Osteocyte (in vitro differentiated cells): Measurements from ENCODE around the gene KLHL41. TPM values are rescaled to one million over a fixed set of nuclear protein-coding genes. Genes with fewer than 3 reads are reported as not detected.
A peak's percentile ranks its signal among the peaks of the same experiment; 100 is the strongest.
"Not testable (repeated sequence)": the region's sequence is repeated elsewhere in the genome, so short reads cannot be mapped to it uniquely, and the experiment has no call there.

Source experiments
- DNase-seq: peaks from one replicate; pipeline ENCODE4 v3.0.0; 2021; ENCODE audit warnings: mixed read lengths; ENCODE audit not compliant: unreplicated experiment; ENCODE audit errors: extremely low spot score
- H3K27ac Mint-ChIP-seq: one replicate; pipeline ENCODE4 v1.8.0; 2021; ENCODE audit warnings: mild to moderate bottlenecking, mixed read lengths; ENCODE audit not compliant: unreplicated experiment
- H3K27me3 Mint-ChIP-seq: one replicate; pipeline ENCODE4 v1.8.0; 2021; ENCODE audit warnings: mixed read lengths; ENCODE audit not compliant: unreplicated experiment
- H3K36me3 Mint-ChIP-seq: one replicate; pipeline ENCODE4 v1.8.0; 2021; ENCODE audit warnings: mixed read lengths; ENCODE audit not compliant: unreplicated experiment
- H3K4me1 Mint-ChIP-seq: one replicate; pipeline ENCODE4 v1.8.0; 2021; ENCODE audit warnings: mixed read lengths; ENCODE audit not compliant: unreplicated experiment
- H3K4me3 Mint-ChIP-seq: one replicate; pipeline ENCODE4 v1.8.0; 2021; ENCODE audit warnings: mild to moderate bottlenecking, moderate library complexity, mixed read lengths; ENCODE audit not compliant: unreplicated experiment
- H3K9me3 Mint-ChIP-seq: one replicate; pipeline ENCODE4 v1.8.0; 2021; ENCODE audit warnings: mixed read lengths; ENCODE audit not compliant: unreplicated experiment
- CTCF ChIP-seq: fragments of 200-600 bp; sonication (generic); IDR thresholded peaks from 2 replicates; pipeline ENCODE4 v1.5.0; 2021; ENCODE audit warnings: antibody characterized with exemption, mild to moderate bottlenecking, moderate library complexity
- total RNA-seq: library from RNA; stranded (reverse); gene quantifications from 2 replicates; pipeline ENCODE4 v1.2.1, GENCODE V29; 2021

KLHL41 gene
- total RNA-seq, 1 donor from 2014 or later: 1.5 TPM

GRCh38 chr2:169571571-169571970, 62.1 kb downstream of the KLHL41 start:
- Mint-ChIP-seq H3K36me3 (peaks cover 2% of the 10 kb centered on the region), H3K4me3 (no peak overlapping the region), H3K27ac (no peak overlapping the region), H3K4me1 (peaks cover 14% of the 10 kb centered on the region), H3K27me3 (no peaks in the 10 kb centered on the region), H3K9me3 (no peaks in the 10 kb centered on the region)
- DNase-seq: no peak
- no peak for TF ChIP-seq CTCF

GRCh38 chr2:169572189-169572588, 62.7 kb downstream of the KLHL41 start:
- Mint-ChIP-seq H3K36me3 (peaks cover 2% of the 10 kb centered on the region), H3K4me3 (no peak overlapping the region), H3K4me1 (peaks cover 14% of the 10 kb centered on the region), H3K9me3 (no peaks in the 10 kb centered on the region), H3K27me3 (no peaks in the 10 kb centered on the region), H3K27ac (no peak overlapping the region)
- no peak for DNase-seq
- TF ChIP-seq CTCF: no peak

- Mint-ChIP-seq H3K9me3 (no peaks in the 10 kb centered on the region), H3K4me3 (peak overlapping the region; percentile 95), H3K4me1 (peaks cover 14% of the 10 kb centered on the region), H3K27ac (peak overlapping the region; percentile 91), H3K27me3 (no peaks in the 10 kb centered on the region), H3K36me3 (no peaks in the 10 kb centered on the region)
- TF ChIP-seq CTCF: no peak
- DNase-seq: no peak
Observed at GRCh38 chr2:169572821-169573159, 63.3 kb downstream of the KLHL41 start.

GRCh38 chr2:169573160-169573973, 63.9 kb downstream of the KLHL41 start, which contains the start of gene FASTKD1:
FASTKD1 (minus strand) TSS chr2:169573865; CDS start chr2:169572029, 1,836 bp downstream.
- DNase-seq: peak; percentile 89
- H3K4me1 Mint-ChIP-seq: peaks cover 14% of the 10 kb centered on the region
- no peaks in the 10 kb centered on the region for H3K9me3 Mint-ChIP-seq
- no peaks in the 10 kb centered on the region for H3K36me3 Mint-ChIP-seq
- H3K4me3 Mint-ChIP-seq: peak within 1 kb of the TSS; percentile 95
- peak within 1 kb of the TSS; percentile 91 for H3K27ac Mint-ChIP-seq
- TF ChIP-seq CTCF: no peak
- no peaks in the 10 kb centered on the region for H3K27me3 Mint-ChIP-seq

GRCh38 chr2:169573974-169574299, 64.4 kb downstream of the KLHL41 start:
- Mint-ChIP-seq H3K9me3 (no peaks in the 10 kb centered on the region), H3K36me3 (no peaks in the 10 kb centered on the region), H3K4me1 (peaks cover 14% of the 10 kb centered on the region), H3K27me3 (peaks cover 4% of the 10 kb centered on the region), H3K4me3 (peak overlapping the region; percentile 95), H3K27ac (peak overlapping the region; percentile 91)
- no peak for DNase-seq
- TF ChIP-seq CTCF: no peak

- not testable (repeated sequence) for DNase-seq, H3K36me3 Mint-ChIP-seq, H3K9me3 Mint-ChIP-seq, H3K27ac Mint-ChIP-seq, H3K27me3 Mint-ChIP-seq, H3K4me3 Mint-ChIP-seq
- peaks cover 14% of the 10 kb centered on the region for H3K4me1 Mint-ChIP-seq
Observed at GRCh38 chr2:169574539-169574938, 65.0 kb downstream of the KLHL41 start.

- not testable (repeated sequence) for H3K4me1 Mint-ChIP-seq, H3K27ac Mint-ChIP-seq, H3K27me3 Mint-ChIP-seq, DNase-seq, H3K9me3 Mint-ChIP-seq, H3K4me3 Mint-ChIP-seq, H3K36me3 Mint-ChIP-seq
Observed at GRCh38 chr2:169575264-169575663, 65.8 kb downstream of the KLHL41 start.
